ENCODE results near the gene USH1C. TPM values are rescaled to one million over a fixed set of nuclear protein-coding genes. Genes with fewer than 3 reads are reported as not detected.
A peak's percentile ranks its signal among the peaks of the same experiment; 100 is the strongest.

Gene USH1C
- total RNA-seq (2022) = 17.5 and 32.1 TPM in 2 replicates
- Bru-seq, nascent RNA = percentile 56 among the genes with signal in this experiment
- BruChase-seq, experiment 1, labeled RNA remaining after a 6-hour chase = percentile 51 among the genes with signal in this experiment
- percentile 52 among the genes with signal in this experiment for BruChase-seq, experiment 2, labeled RNA remaining after a 2-hour chase
- long read RNA-seq, transcript USH1C-202 (21 exons, 2,237 nt) = major isoform, 16 of 34 reads
- long read RNA-seq, transcript USH1C-205 (20 exons, 2,159 nt) = minor isoform, 6 of 34 reads
- long read RNA-seq, partial matches to known transcripts = 3 of 34 reads
- long read RNA-seq, other reads (novel, unspliced or antisense) = 8 of 34 reads

DNA sequence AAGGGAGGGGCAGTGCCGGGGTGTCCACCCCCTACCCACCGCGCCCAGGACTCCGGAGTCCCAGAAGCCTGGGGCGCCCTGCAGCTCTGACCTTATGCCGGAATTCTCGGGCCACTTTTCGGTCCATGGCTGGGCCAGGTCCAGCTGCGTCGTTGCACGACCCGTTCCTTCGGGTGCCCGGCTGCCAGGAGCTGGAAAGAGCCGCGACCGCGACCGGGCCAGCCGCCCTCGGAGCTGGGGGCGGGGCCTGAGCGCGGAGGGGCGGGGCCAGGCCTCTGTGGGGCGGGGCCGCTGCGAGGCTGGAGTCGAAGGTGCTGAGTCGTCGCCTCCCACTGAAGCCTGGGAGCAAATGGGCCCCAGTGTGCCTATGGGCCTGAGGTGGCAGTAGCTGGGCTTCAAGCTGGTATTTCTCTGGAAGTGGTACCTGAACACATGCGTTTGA, at the start of gene USH1C:
TSS of gene USH1C (minus strand) at position 236 of the 442 bp plus-strand sequence. CDS start at position 127, 109 bp downstream.
- peaks cover 12% of the 10 kb centered on the region for H3K36me3 Mint-ChIP-seq (ENCODE audit: insufficient read depth, unreplicated experiment)
- peak; percentile 87 for DNase-seq
- intact Hi-C loops (cut with micrococcal nuclease; ENCODE audit: unreplicated experiment) = no loop called here
- CTCF ChIA-PET = interaction anchor here (0.6 to 1.9 kb wide), 4 partner anchors 16 to 191 kb away, joined by 3 to 6 read pairs (median 4); no protein-coding TSS in a partner anchor
- peak within 1 kb of the TSS; percentile 70 for H3K4me3 Mint-ChIP-seq (ENCODE audit: low read depth, unreplicated experiment)
- peaks cover 2% of the 10 kb centered on the region for H3K9me3 Mint-ChIP-seq (ENCODE audit: low read depth, unreplicated experiment)
- peaks cover 32% of the 10 kb centered on the region for H3K27me3 Mint-ChIP-seq (ENCODE audit: unreplicated experiment)
- peaks cover 42% of the 10 kb centered on the region for H3K4me1 Mint-ChIP-seq (ENCODE audit: low read depth, unreplicated experiment)
- H3K27ac Mint-ChIP-seq (ENCODE audit: unreplicated experiment) = no peak within 1 kb of the TSS
- BruUV-seq (replicated peaks) = no TSS peak
- TF ChIP-seq, protein P1, sequence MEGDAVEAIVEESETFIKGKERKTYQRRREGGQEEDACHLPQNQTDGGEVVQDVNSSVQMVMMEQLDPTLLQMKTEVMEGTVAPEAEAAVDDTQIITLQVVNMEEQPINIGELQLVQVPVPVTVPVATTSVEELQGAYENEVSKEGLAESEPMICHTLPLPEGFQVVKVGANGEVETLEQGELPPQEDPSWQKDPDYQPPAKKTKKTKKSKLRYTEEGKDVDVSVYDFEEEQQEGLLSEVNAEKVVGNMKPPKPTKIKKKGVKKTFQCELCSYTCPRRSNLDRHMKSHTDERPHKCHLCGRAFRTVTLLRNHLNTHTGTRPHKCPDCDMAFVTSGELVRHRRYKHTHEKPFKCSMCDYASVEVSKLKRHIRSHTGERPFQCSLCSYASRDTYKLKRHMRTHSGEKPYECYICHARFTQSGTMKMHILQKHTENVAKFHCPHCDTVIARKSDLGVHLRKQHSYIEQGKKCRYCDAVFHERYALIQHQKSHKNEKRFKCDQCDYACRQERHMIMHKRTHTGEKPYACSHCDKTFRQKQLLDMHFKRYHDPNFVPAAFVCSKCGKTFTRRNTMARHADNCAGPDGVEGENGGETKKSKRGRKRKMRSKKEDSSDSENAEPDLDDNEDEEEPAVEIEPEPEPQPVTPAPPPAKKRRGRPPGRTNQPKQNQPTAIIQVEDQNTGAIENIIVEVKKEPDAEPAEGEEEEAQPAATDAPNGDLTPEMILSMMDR (IDR thresholded peaks at IDR 0.05; ENCODE audit: unreplicated experiment) = no peak

DNA sequence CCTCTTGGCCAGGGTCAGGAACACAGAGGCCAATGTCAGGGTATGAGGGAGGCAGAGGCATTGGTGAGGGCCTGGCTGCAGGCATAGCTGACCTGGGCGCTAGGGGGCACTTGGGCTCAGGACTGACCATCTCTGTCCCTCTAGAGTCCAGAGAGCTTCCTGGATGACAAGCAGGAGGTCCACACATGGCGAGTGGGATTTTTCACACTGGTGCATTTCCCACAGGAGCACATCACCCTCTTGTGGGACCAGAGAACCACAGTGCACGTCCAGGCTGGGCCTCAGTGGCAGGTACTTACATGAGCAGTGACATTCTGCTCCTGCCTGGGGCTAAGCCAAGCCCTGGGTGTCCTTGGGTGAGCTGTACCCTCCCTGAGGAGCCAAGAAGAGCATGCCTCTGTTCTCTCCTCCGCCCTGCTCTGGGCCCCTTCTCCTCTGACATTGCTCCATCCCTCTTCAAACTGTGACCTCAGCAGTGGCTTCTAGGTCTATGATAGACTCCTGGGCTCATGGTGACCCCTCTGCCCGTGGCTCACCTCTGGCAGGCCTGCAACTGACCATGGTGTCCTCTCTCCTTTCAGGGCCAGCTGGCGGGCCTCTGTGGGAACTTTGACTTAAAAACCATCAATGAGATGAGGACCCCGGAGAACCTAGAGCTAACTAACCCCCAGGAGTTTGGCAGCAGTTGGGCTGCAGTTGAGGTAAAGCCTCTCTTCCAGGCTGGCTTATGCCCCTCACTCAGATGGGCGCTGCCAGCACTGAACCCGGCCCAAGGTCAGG, 49.4 kb upstream of the USH1C start:
- Mint-ChIP-seq H3K4me1 (ENCODE audit: low read depth, unreplicated experiment) (no peaks in the 10 kb centered on the region), H3K36me3 (ENCODE audit: insufficient read depth, unreplicated experiment) (no peaks in the 10 kb centered on the region), H3K4me3 (ENCODE audit: low read depth, unreplicated experiment) (no peak overlapping the region), H3K9me3 (ENCODE audit: low read depth, unreplicated experiment) (no peaks in the 10 kb centered on the region), H3K27me3 (ENCODE audit: unreplicated experiment) (peaks cover 56% of the 10 kb centered on the region), H3K27ac (ENCODE audit: unreplicated experiment) (no peak overlapping the region)
- no TSS peak for BruUV-seq (replicated peaks)
- intact Hi-C loops (cut with micrococcal nuclease; ENCODE audit: unreplicated experiment) = no loop called here
- CTCF ChIA-PET = interaction anchor here (1.3 kb wide), 1 partner anchor 65 kb away, joined by 3 read pairs; no protein-coding TSS in a partner anchor
- no peak for DNase-seq
- TF ChIP-seq, protein P1 (IDR thresholded peaks at IDR 0.05; ENCODE audit: unreplicated experiment) = no peak

DNA sequence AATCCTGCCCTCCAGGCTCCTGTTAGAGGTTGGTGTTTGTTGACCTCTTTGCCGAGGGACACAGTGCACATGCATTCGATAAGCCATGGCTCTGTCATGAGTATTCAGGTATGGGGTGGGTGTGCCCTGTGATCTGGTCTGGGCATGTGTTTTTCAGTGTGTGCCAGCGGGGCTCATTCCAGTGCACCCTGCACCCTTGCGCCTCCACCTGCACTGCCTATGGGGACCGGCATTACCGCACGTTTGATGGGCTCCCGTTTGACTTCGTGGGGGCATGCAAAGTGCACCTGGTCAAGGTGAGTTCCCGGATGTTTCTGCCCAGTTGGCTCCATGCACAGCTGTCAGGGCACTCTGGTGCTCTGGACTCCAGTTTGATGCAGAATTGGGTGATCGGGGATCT, 47.1 kb upstream of the USH1C start:
- no peak overlapping the region for H3K27ac Mint-ChIP-seq (ENCODE audit: unreplicated experiment)
- no peak overlapping the region for H3K4me3 Mint-ChIP-seq (ENCODE audit: low read depth, unreplicated experiment)
- no peaks in the 10 kb centered on the region for H3K36me3 Mint-ChIP-seq (ENCODE audit: insufficient read depth, unreplicated experiment)
- H3K4me1 Mint-ChIP-seq (ENCODE audit: low read depth, unreplicated experiment) = no peaks in the 10 kb centered on the region
- no TSS peak for BruUV-seq (replicated peaks)
- H3K9me3 Mint-ChIP-seq (ENCODE audit: low read depth, unreplicated experiment) = no peaks in the 10 kb centered on the region
- CTCF ChIA-PET = no interaction called here
- intact Hi-C loops (cut with micrococcal nuclease; ENCODE audit: unreplicated experiment) = no loop called here
- H3K27me3 Mint-ChIP-seq (ENCODE audit: unreplicated experiment) = peaks cover 55% of the 10 kb centered on the region
- TF ChIP-seq, protein P1 (IDR thresholded peaks at IDR 0.05; ENCODE audit: unreplicated experiment) = no peak
- no peak for DNase-seq

DNA sequence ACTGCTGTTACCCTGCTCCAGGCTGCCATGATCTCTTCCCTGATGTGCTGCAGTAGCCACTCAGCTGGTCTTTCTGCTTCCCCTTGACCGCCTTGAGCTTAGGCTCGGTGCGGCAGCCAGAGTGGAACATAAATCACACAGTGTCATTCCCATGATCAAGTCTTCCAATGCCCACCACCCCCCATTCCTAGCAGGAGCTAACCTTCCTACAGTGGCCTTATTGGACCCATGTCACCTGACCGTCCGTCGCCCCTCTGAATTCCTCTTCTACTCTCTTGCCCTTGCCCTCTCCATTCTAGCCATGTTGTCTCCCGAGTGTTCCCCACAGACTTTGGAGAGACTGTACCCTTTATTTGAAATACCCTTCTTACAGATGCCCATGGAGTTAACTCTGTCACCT, 46.2 kb upstream of the USH1C start:
- Mint-ChIP-seq H3K36me3 (ENCODE audit: insufficient read depth, unreplicated experiment) (no peaks in the 10 kb centered on the region), H3K9me3 (ENCODE audit: low read depth, unreplicated experiment) (no peaks in the 10 kb centered on the region), H3K27ac (ENCODE audit: unreplicated experiment) (no peak overlapping the region), H3K4me1 (ENCODE audit: low read depth, unreplicated experiment) (no peaks in the 10 kb centered on the region), H3K27me3 (ENCODE audit: unreplicated experiment) (peaks cover 55% of the 10 kb centered on the region), H3K4me3 (ENCODE audit: low read depth, unreplicated experiment) (no peak overlapping the region)
- CTCF ChIA-PET = no interaction called here
- BruUV-seq (replicated peaks) = no TSS peak
- DNase-seq = no peak
- TF ChIP-seq, protein P1 (IDR thresholded peaks at IDR 0.05; ENCODE audit: unreplicated experiment) = no peak
- intact Hi-C loops (cut with micrococcal nuclease; ENCODE audit: unreplicated experiment) = no loop called here
